PC-9 (cell line): ENCODE results near the gene DCAF12.

ENCODE experiments used
- CTCF ChIP-seq: fragments of 200-600 bp; sonication (generic); conservative IDR thresholded peaks from 2 replicates; pipeline ENCODE4 v1.6.1; 2017; ENCODE audit warnings: mixed run types, antibody characterized with exemption, mild to moderate bottlenecking, moderate library complexity
- EZH2 ChIP-seq: fragments of 200-600 bp; sonication (generic); IDR thresholded peaks from 2 replicates; pipeline ENCODE4 v1.8.0; 2017; ENCODE audit warnings: antibody characterized with exemption, low read depth

DNA sequence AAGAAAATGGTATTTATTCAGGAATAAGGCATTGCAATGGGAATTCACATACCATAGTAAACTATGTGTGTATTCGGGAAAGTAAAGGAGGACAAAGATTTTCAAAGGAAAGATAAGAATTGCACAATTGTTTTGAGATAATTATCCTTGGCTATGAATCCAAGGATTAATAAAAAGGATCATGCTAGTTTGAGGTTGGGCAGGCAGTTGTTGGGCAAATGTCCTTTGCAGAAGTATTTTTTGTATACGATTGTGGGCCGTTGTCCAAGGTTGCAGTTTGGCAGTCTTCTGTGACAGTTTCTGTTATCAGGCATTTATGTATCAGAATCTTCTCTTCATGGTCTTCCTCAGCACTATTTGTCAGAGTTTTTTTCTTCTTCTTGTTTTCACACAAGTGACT is 67.2 kb downstream of the DCAF12 start:
- TF ChIP-seq CTCF (no peak), EZH2 (no peak)
